HG02852 (cell line): ENCODE measurements around the gene UACA.
A peak's percentile ranks its signal among the peaks of the same experiment; 100 is the strongest.
"Not testable (repeated sequence)": the region's sequence is repeated elsewhere in the genome, so short reads cannot be mapped to it uniquely, and the experiment has no call there.

Source experiments
- ATAC-seq: cut with Tn5 transposase; IDR thresholded peaks from one replicate; pipeline ENCODE4 v1.9.1; 2021; ENCODE audit warnings: mild to moderate bottlenecking, moderate library complexity; ENCODE audit not compliant: unreplicated experiment

Gene UACA

GRCh38 chr15:70669006-70669602 lies 94.3 kb downstream of the UACA start:
- ATAC-seq: peak; percentile 79

GRCh38 chr15:70665599-70665998 lies 97.8 kb downstream of the UACA start:
- ATAC-seq: no peak

- ATAC-seq: no peak
Observed at GRCh38 chr15:70664494-70664893, 98.9 kb downstream of the UACA start.

- not testable (repeated sequence) for ATAC-seq
Observed at GRCh38 chr15:70663069-70663468, 100.3 kb downstream of the UACA start.

- ATAC-seq: no peak
Observed at GRCh38 chr15:70659662-70660061, 103.7 kb downstream of the UACA start.

GRCh38 chr15:70658641-70659040 lies 104.7 kb downstream of the UACA start:
- no peak for ATAC-seq

- no peak for ATAC-seq
Observed at GRCh38 chr15:70653426-70653825, 109.9 kb downstream of the UACA start.

- ATAC-seq: no peak
Observed at GRCh38 chr15:70652341-70652740, 111.0 kb downstream of the UACA start.

GRCh38 chr15:70651303-70651845 lies 112.0 kb downstream of the UACA start:
- no peak for ATAC-seq

GRCh38 chr15:70650567-70651302 lies 112.6 kb downstream of the UACA start:
- ATAC-seq: no peak

- ATAC-seq: no peak
Observed at GRCh38 chr15:70647396-70647795, 116.0 kb downstream of the UACA start.

- no peak for ATAC-seq
Observed at GRCh38 chr15:70646169-70646568, 117.2 kb downstream of the UACA start.

GRCh38 chr15:70643783-70644125 lies 119.6 kb downstream of the UACA start:
- ATAC-seq: no peak

GRCh38 chr15:70643106-70643782 lies 120.1 kb downstream of the UACA start:
- no peak for ATAC-seq

- ATAC-seq: no peak
Observed at GRCh38 chr15:70636540-70637165, 126.7 kb downstream of the UACA start.

GRCh38 chr15:70635895-70636294 lies 127.5 kb downstream of the UACA start:
- no peak for ATAC-seq

- ATAC-seq: no peak
Observed at GRCh38 chr15:70633991-70634390, 129.4 kb downstream of the UACA start.

- ATAC-seq: no peak
Observed at GRCh38 chr15:70633103-70633831, 130.1 kb downstream of the UACA start.

- no peak for ATAC-seq
Observed at GRCh38 chr15:70632491-70633102, 130.8 kb downstream of the UACA start.

- no peak for ATAC-seq
Observed at GRCh38 chr15:70632079-70632478, 131.3 kb downstream of the UACA start.
